Measurements from ENCODE around the gene PPP3CB.

DNA sequence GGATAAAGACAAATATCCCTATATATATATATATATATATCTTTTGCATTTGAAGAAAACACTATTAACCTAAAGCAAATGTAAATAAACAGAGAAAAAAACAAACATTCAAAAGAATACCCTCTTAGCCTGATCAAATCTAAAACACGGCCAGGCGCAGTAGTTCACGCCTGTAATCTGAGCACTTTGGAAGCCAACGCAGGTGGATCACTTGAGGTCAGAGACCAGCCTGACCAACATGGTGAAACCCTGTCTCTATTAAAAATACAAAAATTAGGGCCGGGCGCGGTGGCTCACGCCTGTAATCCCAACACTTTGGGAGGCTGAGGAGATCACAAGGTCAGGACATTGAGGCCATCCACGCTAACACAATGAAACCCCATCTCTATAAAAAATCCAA, 91.1 kb downstream of the PPP3CB start:
- TF ChIP-seq POLR2A (IDR thresholded peaks at IDR 0.05; ENCODE audit: low read depth, low read length) (no peak), POLR2AphosphoS5 (IDR thresholded peaks at IDR 0.05; ENCODE audit: low read depth, low read length) (no peak), TAF1 (IDR thresholded peaks at IDR 0.05; ENCODE audit: borderline replicate concordance, low read depth, low read length) (no peak)
